DND-41 (cell line): Measurements from ENCODE around the gene CCL15.

Experiments used
- ATAC-seq: fragments of 200-7000 bp; cut with Tn5 transposase; 3 replicates; pipeline ENCODE4 v1.9.1; 2021; ENCODE audit warnings: low read depth; ENCODE audit not compliant: insufficient read depth
- DNase-seq: peaks from one replicate; pipeline ENCODE4 v3.0.0-alpha.2; 2020
- H2AFZ ChIP-seq: 2 replicates; pipeline ENCODE4 v1.6.0; 2012; ENCODE audit warnings: low read depth, low read length
- H3K27ac ChIP-seq: 2 replicates; pipeline ENCODE4 v1.5.1; 2012; ENCODE audit warnings: low read length, inconsistent platforms
- H3K27me3 ChIP-seq: fragments of 200-600 bp; sonication (generic); 2 replicates; pipeline ENCODE4 v1.6.0; 2012; ENCODE audit warnings: low read length, mild to moderate bottlenecking, inconsistent platforms; ENCODE audit not compliant: insufficient read depth, poor library complexity
- H3K36me3 ChIP-seq: 2 replicates; pipeline ENCODE4 v1.5.1; 2012; ENCODE audit warnings: low read length, inconsistent platforms; ENCODE audit not compliant: insufficient read depth
- H3K4me1 ChIP-seq: 2 replicates; pipeline ENCODE4 v1.5.1; 2012; ENCODE audit warnings: mild to moderate bottlenecking, low read length; ENCODE audit not compliant: insufficient read depth
- H3K4me2 ChIP-seq: 2 replicates; pipeline ENCODE4 v1.6.0; 2012; ENCODE audit warnings: mild to moderate bottlenecking, moderate library complexity, low read length, inconsistent platforms; ENCODE audit not compliant: insufficient read depth
- H3K4me3 ChIP-seq, 2 experiments: fragments of 200-600 bp in 1 of 2; shearing (Covaris generic) in 1 of 2; 2 replicates each; pipeline ENCODE4 v1.5.1; 2012 to 2016; ENCODE audit warnings: inconsistent platforms in 2 of 2, low read length in 2 of 2, mild to moderate bottlenecking in 2 of 2, low read depth in 1 of 2, moderate library complexity in 1 of 2
- H3K79me2 ChIP-seq: 2 replicates; pipeline ENCODE4 v1.6.0; 2012; ENCODE audit warnings: low read length, inconsistent platforms; ENCODE audit not compliant: insufficient read depth
- H3K9ac ChIP-seq: 2 replicates; pipeline ENCODE4 v1.6.0; 2012; ENCODE audit warnings: low read depth, mild to moderate bottlenecking, inconsistent platforms, low read length, moderate library complexity
- H3K9me3 ChIP-seq: 2 replicates; pipeline ENCODE4 v1.5.1; 2012; ENCODE audit warnings: low read length, moderate library complexity, mild to moderate bottlenecking, inconsistent platforms; ENCODE audit not compliant: insufficient read depth, severe bottlenecking
- H4K20me1 ChIP-seq: 2 replicates; pipeline ENCODE4 v1.6.0; 2012; ENCODE audit warnings: low read length; ENCODE audit not compliant: insufficient read depth
- EZH2 ChIP-seq: IDR thresholded peaks from 3 replicates; pipeline ENCODE4 v1.6.1; 2012; ENCODE audit warnings: borderline replicate concordance, low read depth, mild to moderate bottlenecking, moderate library complexity, low read length, inconsistent platforms; ENCODE audit not compliant: severe bottlenecking
- TF ChIP-seq, protein P1 (sequence below): IDR thresholded peaks from 2 replicates; pipeline ENCODE4 v1.5.1; 2012; ENCODE audit warnings: borderline replicate concordance, low read length, moderate library complexity, mild to moderate bottlenecking; ENCODE audit not compliant: poor library complexity, severe bottlenecking; ENCODE audit errors: extremely low read depth

Gene CCL15

DNA sequence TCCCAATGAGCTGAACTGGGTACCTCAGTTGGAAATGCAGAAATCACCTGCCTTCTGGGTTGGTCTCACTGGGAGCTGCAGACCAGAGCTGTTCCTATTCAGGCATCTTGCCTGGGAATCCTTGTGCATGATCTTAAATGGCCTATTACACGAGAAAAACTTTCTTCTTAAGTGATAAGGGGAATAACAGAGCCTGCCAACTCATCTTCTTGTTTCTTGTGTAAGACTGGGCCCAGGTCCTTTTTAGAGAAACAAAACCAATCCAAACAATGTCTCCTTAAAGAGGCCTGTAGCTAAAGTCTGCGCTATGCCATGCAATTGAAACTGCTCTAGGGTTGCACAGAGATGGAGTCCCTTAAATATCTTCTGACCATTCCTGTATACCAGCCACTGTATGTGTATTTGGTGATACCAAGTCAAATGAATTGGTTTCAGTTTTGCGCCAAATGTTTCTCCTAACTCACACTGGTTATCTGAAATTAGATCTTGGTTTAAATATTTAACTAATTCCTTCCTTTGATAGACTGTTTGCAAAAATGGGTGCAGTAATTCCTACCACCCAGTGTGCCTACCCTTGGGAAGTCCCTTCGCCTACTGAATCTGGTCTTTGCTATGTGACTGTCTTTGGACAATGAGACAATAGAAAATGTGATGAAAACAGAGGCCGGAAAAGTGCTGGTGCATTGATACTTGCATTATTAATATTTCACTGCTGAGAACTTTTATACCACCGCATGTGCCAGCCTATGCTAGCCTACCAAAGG, 22.9 kb upstream of the CCL15 start:
- no peak overlapping the region for H3K9ac ChIP-seq
- no peak overlapping the region for H3K4me2 ChIP-seq
- no peaks in the 10 kb centered on the region for H4K20me1 ChIP-seq
- no peak for TF ChIP-seq EZH2
- TF ChIP-seq, protein P1, sequence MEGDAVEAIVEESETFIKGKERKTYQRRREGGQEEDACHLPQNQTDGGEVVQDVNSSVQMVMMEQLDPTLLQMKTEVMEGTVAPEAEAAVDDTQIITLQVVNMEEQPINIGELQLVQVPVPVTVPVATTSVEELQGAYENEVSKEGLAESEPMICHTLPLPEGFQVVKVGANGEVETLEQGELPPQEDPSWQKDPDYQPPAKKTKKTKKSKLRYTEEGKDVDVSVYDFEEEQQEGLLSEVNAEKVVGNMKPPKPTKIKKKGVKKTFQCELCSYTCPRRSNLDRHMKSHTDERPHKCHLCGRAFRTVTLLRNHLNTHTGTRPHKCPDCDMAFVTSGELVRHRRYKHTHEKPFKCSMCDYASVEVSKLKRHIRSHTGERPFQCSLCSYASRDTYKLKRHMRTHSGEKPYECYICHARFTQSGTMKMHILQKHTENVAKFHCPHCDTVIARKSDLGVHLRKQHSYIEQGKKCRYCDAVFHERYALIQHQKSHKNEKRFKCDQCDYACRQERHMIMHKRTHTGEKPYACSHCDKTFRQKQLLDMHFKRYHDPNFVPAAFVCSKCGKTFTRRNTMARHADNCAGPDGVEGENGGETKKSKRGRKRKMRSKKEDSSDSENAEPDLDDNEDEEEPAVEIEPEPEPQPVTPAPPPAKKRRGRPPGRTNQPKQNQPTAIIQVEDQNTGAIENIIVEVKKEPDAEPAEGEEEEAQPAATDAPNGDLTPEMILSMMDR = no peak
- DNase-seq = no peak
- no peak overlapping the region for H3K4me3 ChIP-seq
- peaks cover 9% of the 10 kb centered on the region for H3K27me3 ChIP-seq
- no peak overlapping the region for H3K27ac ChIP-seq
- H3K79me2 ChIP-seq = no peaks in the 10 kb centered on the region
- H3K4me1 ChIP-seq = no peaks in the 10 kb centered on the region
- H3K36me3 ChIP-seq = no peaks in the 10 kb centered on the region
- no peak for ATAC-seq
- H3K9me3 ChIP-seq = no peaks in the 10 kb centered on the region
- no peak overlapping the region for H2AFZ ChIP-seq

DNA sequence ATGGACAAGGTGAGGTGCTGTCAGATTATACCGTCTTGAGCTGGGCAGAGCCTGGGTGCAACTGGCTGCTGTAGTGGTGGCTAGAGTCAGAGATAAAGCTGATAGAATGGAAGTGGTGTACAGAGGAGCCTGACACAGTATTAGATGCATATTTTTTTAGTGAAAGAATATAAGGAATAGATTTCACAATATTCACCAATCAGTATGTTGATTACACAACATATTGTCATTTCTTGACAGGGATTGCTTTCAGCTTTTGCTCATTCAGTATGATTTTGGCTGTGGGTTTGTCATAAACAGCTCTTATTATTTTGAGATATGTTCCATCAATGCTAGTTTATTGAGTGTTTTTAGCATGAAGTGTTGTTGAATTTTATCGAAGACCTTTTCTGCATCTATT, 18.1 kb upstream of the CCL15 start:
- Histone ChIP-seq H3K9ac (no peak overlapping the region), H3K79me2 (no peaks in the 10 kb centered on the region), H2AFZ (no peak overlapping the region), H3K27me3 (peaks cover 10% of the 10 kb centered on the region), H3K4me1 (no peaks in the 10 kb centered on the region), H3K36me3 (no peaks in the 10 kb centered on the region), H3K4me3 (no peak overlapping the region), H3K9me3 (no peaks in the 10 kb centered on the region), H3K27ac (no peak overlapping the region), H3K4me2 (no peak overlapping the region), H4K20me1 (no peaks in the 10 kb centered on the region)
- DNase-seq (no peak), ATAC-seq (no peak)
- TF ChIP-seq EZH2 = no peak
- TF ChIP-seq, protein P1 = no peak

DNA sequence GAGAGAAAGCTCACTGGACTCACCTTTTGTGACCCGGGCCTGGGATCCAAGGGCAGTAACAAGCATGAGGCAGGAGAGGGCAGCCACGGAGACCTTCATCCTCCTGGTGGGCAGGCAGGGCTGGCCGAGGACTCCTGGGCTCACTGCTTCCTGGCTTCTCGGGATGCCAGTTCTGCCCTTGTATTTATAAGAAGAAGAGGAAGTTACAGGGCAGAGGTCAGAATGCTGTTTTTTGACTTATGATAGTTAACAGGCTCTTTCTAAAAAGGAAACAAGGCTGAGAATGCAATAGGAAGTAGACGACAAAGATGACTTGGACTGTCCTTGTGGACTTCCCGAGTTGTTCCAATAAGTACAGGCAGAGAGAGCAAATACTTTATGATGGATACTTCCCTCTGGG, 16.4 kb upstream of the CCL15 start, which contains the start of gene CCL23:
Gene CCL23 (minus strand): TSS at position 174 of the 400 bp plus-strand sequence. CDS start 75 bp downstream, at position 99.
- DNase-seq = no peak
- no peak within 1 kb of the TSS for H3K4me3 ChIP-seq

More for the DNA sequence above, 16.4 kb upstream of the CCL15 start, which contains the start of gene CCL23:
- no peak within 1 kb of the TSS for H3K9ac ChIP-seq
- no peak within 1 kb of the TSS for H3K27ac ChIP-seq
- no peak within 1 kb of the TSS for H2AFZ ChIP-seq
- no peak within 1 kb of the TSS for H3K4me2 ChIP-seq
- no peaks in the 10 kb centered on the region for H4K20me1 ChIP-seq
- H3K27me3 ChIP-seq = peaks cover 10% of the 10 kb centered on the region
- H3K79me2 ChIP-seq = no peaks in the 10 kb centered on the region
- no peaks in the 10 kb centered on the region for H3K9me3 ChIP-seq
- no peaks in the 10 kb centered on the region for H3K4me1 ChIP-seq
- H3K36me3 ChIP-seq = no peaks in the 10 kb centered on the region
- no peak for ATAC-seq
- TF ChIP-seq EZH2 = no peak
- TF ChIP-seq, protein P1 = no peak
